ENCODE measurements around the gene PTPRM. TPM values are rescaled to one million over a fixed set of nuclear protein-coding genes. Genes with fewer than 3 reads are reported as not detected.

PTPRM gene
- total RNA-seq, 1 donor from 2014 or later = 10.7 TPM

DNA sequence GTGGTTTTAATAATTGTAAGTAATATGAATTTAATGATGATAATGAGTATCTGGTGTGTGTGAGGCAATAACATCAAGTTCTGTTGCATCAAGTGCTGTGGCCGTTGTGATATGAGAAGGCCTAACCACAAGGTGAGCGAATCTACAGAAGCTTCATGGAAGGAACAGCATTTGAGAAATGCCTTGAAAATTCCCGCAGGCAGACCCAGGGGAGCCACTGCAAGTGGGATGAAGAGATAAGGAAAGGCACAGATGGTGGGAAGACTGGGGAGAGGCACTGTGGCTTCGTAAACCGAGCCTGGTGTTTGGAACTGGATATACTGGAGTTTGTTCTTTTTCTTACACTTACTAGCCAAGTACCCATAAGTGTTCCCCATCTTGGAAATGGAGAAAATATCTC, 357.5 kb downstream of the PTPRM start:
- intact Hi-C loops (cut with micrococcal nuclease) = no loop called here
- peaks cover 10% of the 10 kb centered on the region for H3K9me3 Mint-ChIP-seq
- no peaks in the 10 kb centered on the region for H3K36me3 Mint-ChIP-seq (ENCODE audit: low read depth)

DNA sequence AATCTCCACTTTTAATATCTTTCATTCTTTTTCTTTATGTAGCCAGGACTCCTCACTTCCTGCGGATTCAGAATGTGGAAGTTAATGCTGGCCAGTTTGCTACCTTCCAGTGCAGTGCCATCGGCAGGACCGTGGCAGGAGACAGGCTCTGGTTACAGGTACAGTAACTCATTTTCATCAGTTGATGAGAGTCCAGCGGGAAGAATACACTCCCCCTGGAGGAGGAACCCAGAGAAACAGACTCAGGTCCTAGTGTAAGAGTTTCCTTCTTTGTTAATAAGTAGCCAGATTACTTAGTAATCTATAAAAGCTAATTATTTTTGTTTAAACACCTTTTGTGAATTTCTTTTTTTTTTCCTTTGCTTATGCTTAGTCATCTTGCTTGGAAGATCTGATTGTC, 359.4 kb downstream of the PTPRM start:
- Mint-ChIP-seq H3K27me3 (ENCODE audit: insufficient read depth) (no peaks in the 10 kb centered on the region), H3K27ac (no peak overlapping the region), H3K36me3 (ENCODE audit: low read depth) (no peaks in the 10 kb centered on the region), H3K4me1 (ENCODE audit: low read depth) (no peaks in the 10 kb centered on the region), H3K9me3 (peaks cover 9% of the 10 kb centered on the region), H3K4me3 (no peak overlapping the region)
- intact Hi-C loops (cut with micrococcal nuclease) = no loop called here
- DNase-seq (ENCODE audit: low spot score) = no peak

More for the DNA sequence above, 357.5 kb downstream of the PTPRM start:
- Mint-ChIP-seq H3K4me3 (no peak overlapping the region), H3K27ac (no peak overlapping the region), H3K4me1 (ENCODE audit: low read depth) (no peaks in the 10 kb centered on the region), H3K27me3 (ENCODE audit: insufficient read depth) (no peaks in the 10 kb centered on the region)
- no peak for DNase-seq (ENCODE audit: low spot score)

DNA sequence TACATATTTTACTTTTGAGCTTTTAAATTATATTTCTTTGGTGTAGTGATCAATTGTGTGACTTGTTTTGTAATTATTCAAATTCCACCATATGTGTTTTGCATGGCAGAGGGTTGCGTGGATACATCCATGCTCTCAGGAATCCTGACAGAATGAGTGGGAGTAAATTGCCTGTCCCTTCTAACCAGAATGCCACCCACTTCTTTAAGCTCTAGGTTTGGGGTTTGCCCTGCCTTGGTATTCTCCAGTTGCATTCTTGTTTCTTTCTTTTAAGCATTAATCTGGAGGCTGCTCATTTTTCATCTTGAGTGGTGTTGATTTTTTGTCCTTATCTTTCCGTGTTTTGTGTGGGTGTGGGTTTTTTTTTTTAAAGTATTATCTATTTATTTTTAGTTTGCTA, 360.0 kb downstream of the PTPRM start:
- H3K9me3 Mint-ChIP-seq = peaks cover 4% of the 10 kb centered on the region
- intact Hi-C loops (cut with micrococcal nuclease) = no loop called here
- no peak overlapping the region for H3K27ac Mint-ChIP-seq
- DNase-seq (ENCODE audit: low spot score) = no peak
- no peaks in the 10 kb centered on the region for H3K36me3 Mint-ChIP-seq (ENCODE audit: low read depth)
- no peak overlapping the region for H3K4me3 Mint-ChIP-seq
- no peaks in the 10 kb centered on the region for H3K4me1 Mint-ChIP-seq (ENCODE audit: low read depth)
- H3K27me3 Mint-ChIP-seq (ENCODE audit: insufficient read depth) = no peaks in the 10 kb centered on the region

DNA sequence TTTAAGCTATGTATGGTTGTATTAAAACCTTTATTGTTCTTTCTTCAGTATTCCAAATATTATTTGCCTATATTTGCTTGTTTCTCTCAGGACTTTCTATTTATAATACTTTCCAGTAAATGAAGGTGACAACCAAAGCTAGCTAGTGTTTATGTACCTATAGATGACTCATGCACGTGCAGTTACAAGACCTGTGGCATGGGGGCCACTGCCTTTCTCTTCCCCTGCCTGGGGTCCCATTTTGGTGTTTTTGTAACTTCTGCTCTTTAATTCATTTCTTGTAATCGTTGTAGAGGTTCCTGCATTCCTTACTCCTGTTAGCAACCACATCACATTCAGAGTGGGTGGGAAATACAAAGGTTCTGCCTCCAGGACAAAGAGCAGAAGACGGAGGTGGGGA, 364.6 kb downstream of the PTPRM start:
- no peak for DNase-seq (ENCODE audit: low spot score)
- Mint-ChIP-seq H3K27ac (no peak overlapping the region), H3K9me3 (no peaks in the 10 kb centered on the region), H3K36me3 (ENCODE audit: low read depth) (no peaks in the 10 kb centered on the region), H3K4me1 (ENCODE audit: low read depth) (no peaks in the 10 kb centered on the region), H3K4me3 (no peak overlapping the region), H3K27me3 (ENCODE audit: insufficient read depth) (no peaks in the 10 kb centered on the region)
- intact Hi-C loops (cut with micrococcal nuclease) = no loop called here

DNA sequence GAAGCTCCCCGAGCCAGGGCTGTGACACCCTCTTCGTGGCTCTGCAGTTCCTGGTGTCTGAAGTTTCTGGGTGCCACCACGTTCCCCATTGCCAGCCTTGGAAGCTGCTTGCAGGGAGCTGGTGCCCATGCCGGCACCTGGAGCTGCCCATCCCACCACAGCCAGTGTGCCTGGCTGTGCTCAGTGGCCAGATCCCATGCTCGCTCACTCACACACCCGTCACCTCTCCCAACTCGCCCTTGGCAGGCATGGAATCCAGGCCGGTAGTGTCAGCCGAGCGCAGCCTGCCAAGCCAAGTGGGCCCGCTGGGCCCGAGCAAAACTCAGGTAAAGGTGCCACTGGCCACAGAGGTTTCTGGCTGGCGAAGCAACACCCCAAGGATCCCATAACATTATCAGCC, 370.2 kb downstream of the PTPRM start:
- no peaks in the 10 kb centered on the region for H3K9me3 Mint-ChIP-seq
- intact Hi-C loops (cut with micrococcal nuclease) = no loop called here
- no peak overlapping the region for H3K27ac Mint-ChIP-seq
- no peaks in the 10 kb centered on the region for H3K36me3 Mint-ChIP-seq (ENCODE audit: low read depth)
- H3K27me3 Mint-ChIP-seq (ENCODE audit: insufficient read depth) = no peaks in the 10 kb centered on the region
- H3K4me3 Mint-ChIP-seq = no peak overlapping the region
- DNase-seq (ENCODE audit: low spot score) = no peak
- no peaks in the 10 kb centered on the region for H3K4me1 Mint-ChIP-seq (ENCODE audit: low read depth)

DNA sequence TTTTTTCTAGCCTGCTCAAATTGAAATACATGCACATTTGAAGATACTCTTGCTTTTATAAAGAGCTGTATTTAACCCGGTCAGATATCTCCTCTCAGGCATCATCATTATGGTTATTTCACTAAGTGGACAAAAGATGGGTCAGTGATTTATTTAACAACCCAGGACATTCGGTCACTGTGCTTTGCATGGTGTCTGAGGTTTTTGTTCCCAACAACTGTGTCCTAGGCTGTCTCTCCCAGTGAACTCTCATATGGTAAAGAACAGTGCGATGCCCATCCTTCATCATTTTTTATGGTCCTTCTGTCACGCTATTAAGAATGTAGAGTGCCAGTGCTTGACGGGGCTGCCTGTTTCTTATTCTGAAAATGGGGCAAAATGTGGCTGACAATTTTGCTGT, 372.4 kb downstream of the PTPRM start:
- H3K36me3 Mint-ChIP-seq (ENCODE audit: low read depth) = no peaks in the 10 kb centered on the region
- no peaks in the 10 kb centered on the region for H3K4me1 Mint-ChIP-seq (ENCODE audit: low read depth)
- no peak overlapping the region for H3K4me3 Mint-ChIP-seq
- intact Hi-C loops (cut with micrococcal nuclease) = no loop called here
- H3K9me3 Mint-ChIP-seq = no peaks in the 10 kb centered on the region
- no peaks in the 10 kb centered on the region for H3K27me3 Mint-ChIP-seq (ENCODE audit: insufficient read depth)
- no peak overlapping the region for H3K27ac Mint-ChIP-seq
- DNase-seq (ENCODE audit: low spot score) = no peak

DNA sequence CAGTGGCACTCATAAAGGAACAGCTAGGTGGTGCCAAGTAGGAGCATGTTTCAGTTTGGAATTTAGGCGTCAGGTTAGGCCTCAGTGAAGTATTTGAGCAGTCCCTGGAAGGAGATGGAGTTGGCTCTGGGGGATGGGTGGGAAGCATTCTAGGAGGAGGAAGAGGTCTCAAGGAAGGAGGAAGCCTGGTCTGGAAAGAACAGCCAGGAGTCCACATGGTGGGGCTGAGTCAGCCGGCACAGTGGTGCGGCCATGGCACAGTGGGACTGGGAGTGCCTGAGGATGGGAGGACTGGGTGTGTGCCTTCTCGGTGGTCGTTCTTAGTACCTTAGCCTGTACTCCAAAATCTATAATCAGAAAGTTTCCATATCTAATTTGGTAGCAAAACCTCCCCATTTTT, 373.3 kb downstream of the PTPRM start:
- no peaks in the 10 kb centered on the region for H3K36me3 Mint-ChIP-seq (ENCODE audit: low read depth)
- no peak overlapping the region for H3K27ac Mint-ChIP-seq
- H3K9me3 Mint-ChIP-seq = no peaks in the 10 kb centered on the region
- H3K4me1 Mint-ChIP-seq (ENCODE audit: low read depth) = no peaks in the 10 kb centered on the region
- DNase-seq (ENCODE audit: low spot score) = no peak
- H3K27me3 Mint-ChIP-seq (ENCODE audit: insufficient read depth) = no peaks in the 10 kb centered on the region
- intact Hi-C loops (cut with micrococcal nuclease) = no loop called here
- no peak overlapping the region for H3K4me3 Mint-ChIP-seq

DNA sequence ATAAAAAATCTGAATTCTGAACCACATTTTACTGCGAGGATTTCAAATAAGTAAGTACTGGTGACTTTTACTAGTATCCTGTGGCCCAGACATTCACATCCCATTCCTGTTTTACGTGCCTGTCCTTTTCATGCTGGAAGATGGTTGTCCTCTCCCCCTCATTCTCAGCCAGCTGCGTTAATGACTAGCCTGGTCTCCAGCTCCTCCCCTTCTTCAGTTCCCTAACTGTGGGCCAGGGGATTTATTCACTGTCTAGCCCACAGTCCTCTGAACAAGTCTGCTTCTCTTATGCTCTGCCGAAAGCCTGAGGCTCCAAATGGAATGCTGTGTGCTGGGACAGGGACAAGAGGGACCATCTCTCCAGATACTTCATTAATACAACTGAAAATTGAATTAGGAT, 373.9 kb downstream of the PTPRM start:
- Mint-ChIP-seq H3K4me3 (no peak overlapping the region), H3K4me1 (ENCODE audit: low read depth) (no peaks in the 10 kb centered on the region), H3K27me3 (ENCODE audit: insufficient read depth) (no peaks in the 10 kb centered on the region), H3K36me3 (ENCODE audit: low read depth) (no peaks in the 10 kb centered on the region), H3K27ac (no peak overlapping the region), H3K9me3 (no peaks in the 10 kb centered on the region)
- DNase-seq (ENCODE audit: low spot score) = no peak
- intact Hi-C loops (cut with micrococcal nuclease) = no loop called here

DNA sequence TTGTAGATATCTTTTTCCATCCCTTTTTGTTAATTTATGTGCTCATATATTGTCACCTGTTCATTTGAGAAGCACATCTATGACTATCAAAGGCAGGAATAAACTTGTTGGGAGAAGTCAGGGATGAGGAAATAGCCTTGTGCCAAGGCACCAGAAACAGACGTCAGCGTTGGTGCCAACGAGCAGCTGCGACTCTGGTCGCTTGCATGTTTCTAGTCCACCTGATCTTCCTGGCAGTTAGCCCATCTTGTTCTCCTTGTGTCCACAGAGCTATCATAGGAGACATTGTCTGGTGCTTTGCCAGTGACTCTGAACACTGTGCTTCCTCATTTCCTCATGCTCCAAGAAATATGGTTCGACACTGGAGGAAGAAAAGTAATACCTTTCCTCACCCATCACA, 374.4 kb downstream of the PTPRM start:
- DNase-seq (ENCODE audit: low spot score) = no peak
- Mint-ChIP-seq H3K4me3 (no peak overlapping the region), H3K27me3 (ENCODE audit: insufficient read depth) (no peaks in the 10 kb centered on the region), H3K4me1 (ENCODE audit: low read depth) (no peaks in the 10 kb centered on the region), H3K9me3 (no peaks in the 10 kb centered on the region), H3K36me3 (ENCODE audit: low read depth) (no peaks in the 10 kb centered on the region), H3K27ac (no peak overlapping the region)
- intact Hi-C loops (cut with micrococcal nuclease) = no loop called here

DNA sequence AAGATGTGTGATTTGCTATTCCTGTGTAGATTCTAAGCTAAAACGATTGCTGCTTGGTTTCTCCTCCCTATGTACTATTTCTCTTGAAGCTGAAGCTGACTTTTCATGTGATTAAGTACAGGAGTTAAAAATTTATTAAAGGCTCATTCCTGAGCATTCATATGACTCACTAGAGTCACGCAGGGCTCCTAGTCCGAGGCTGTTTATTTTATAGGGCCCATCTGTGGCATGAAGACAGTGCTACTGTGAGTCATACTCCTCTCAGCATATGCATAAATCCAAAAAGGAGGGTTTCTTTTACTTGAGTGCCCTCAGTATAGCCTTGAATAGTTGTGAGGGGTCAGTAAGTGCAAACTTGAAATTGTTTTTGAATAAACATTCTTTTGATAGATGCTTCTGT, 378.8 kb downstream of the PTPRM start:
- Mint-ChIP-seq H3K27ac (no peak overlapping the region), H3K36me3 (ENCODE audit: low read depth) (no peaks in the 10 kb centered on the region)
- intact Hi-C loops (cut with micrococcal nuclease) = loop anchor here (1.0 kb wide), 1 partner anchor 12 kb away; no protein-coding TSS in a partner anchor

DNA sequence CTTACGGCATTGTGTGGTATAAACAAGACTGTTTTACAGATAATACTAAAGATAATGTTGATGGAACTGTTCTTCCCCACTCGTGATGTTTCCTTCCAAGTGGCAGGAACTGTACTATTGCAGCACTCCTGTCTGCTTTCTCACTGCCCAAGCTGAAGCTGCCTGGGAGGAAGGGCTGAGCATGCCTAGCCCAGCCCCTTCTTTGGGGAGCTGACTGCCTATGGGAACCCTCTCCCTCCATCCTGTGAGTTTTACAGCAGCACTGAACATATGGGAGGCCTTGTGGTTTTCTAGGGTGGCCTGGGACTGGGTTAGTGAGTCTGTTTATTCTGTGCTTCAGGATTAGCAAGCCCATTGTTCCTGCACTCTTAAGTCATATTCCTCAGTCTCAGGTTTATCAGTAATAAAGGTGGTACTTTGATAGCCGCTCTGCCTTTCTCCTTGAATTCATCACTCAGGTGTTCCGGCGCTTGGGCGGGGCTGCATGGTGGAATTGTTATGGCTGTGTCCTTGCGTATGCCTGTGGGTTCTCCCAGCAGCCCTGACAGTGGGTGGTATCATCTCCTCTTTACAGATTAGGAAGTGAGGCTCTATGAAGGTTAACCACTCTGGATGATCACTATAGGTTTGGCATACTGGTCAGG, 379.7 kb downstream of the PTPRM start:
- DNase-seq (ENCODE audit: low spot score) = peak; percentile 7
- intact Hi-C loops (cut with micrococcal nuclease) = loop anchor here (1.0 kb wide), 1 partner anchor 11 kb away; no protein-coding TSS in a partner anchor
- no peaks in the 10 kb centered on the region for H3K9me3 Mint-ChIP-seq
- no peaks in the 10 kb centered on the region for H3K36me3 Mint-ChIP-seq (ENCODE audit: low read depth)
- peaks cover 12% of the 10 kb centered on the region for H3K4me1 Mint-ChIP-seq (ENCODE audit: low read depth)
- peak overlapping the region; percentile 85 for H3K4me3 Mint-ChIP-seq
- H3K27me3 Mint-ChIP-seq (ENCODE audit: insufficient read depth) = no peaks in the 10 kb centered on the region
- peak overlapping the region; percentile 57 for H3K27ac Mint-ChIP-seq

More for the DNA sequence above, 378.8 kb downstream of the PTPRM start:
- Mint-ChIP-seq H3K4me1 (ENCODE audit: low read depth) (peaks cover 11% of the 10 kb centered on the region), H3K4me3 (peak overlapping the region; percentile 85), H3K27me3 (ENCODE audit: insufficient read depth) (no peaks in the 10 kb centered on the region), H3K9me3 (no peaks in the 10 kb centered on the region)
- no peak for DNase-seq (ENCODE audit: low spot score)

DNA sequence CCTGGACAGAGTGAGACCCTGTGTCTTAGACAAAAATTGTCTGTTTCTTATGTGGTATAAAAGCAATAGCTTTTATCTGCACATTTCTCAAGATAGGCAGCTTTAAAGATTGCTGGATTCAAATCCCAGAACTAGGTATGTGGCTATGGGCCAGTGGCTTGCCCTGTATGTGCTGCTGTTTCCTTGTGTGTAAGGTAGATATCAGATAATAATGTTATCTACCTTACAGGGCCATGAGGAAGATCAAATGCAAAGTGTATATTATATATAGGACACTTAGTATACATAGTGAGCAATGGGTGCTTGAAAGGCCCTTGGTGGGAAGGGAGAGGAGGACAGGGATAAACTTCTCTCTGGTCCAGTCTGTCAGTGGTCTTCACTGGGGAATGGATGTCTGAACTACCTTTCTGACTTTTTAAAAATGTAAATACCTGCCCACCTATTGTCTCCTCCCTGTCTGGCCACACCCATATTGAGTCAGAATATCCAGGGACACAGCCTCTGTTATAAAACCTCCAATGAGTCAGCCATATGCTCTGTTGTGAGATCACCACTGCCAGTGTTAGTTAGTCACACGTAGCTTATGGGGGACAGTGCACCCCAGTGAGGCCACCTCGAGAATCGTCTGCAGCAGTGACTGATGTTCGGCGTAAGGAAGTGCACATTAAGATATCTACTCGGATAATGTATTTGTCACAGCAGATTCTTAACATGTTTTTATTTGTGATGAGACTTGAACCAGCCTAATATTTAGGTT, 383.4 kb downstream of the PTPRM start:
- peak overlapping the region; percentile 34 for H3K27ac Mint-ChIP-seq
- H3K9me3 Mint-ChIP-seq = no peaks in the 10 kb centered on the region
- no peaks in the 10 kb centered on the region for H3K27me3 Mint-ChIP-seq (ENCODE audit: insufficient read depth)
- DNase-seq (ENCODE audit: low spot score) = no peak
- H3K36me3 Mint-ChIP-seq (ENCODE audit: low read depth) = no peaks in the 10 kb centered on the region
- no peak overlapping the region for H3K4me3 Mint-ChIP-seq
- peaks cover 28% of the 10 kb centered on the region for H3K4me1 Mint-ChIP-seq (ENCODE audit: low read depth)
- intact Hi-C loops (cut with micrococcal nuclease) = loop anchor here (5.0 to 10.0 kb wide), 5 partner anchors 97 to 1946 kb away; partner anchors contain the start of genes PTPRM and RALBP1

DNA sequence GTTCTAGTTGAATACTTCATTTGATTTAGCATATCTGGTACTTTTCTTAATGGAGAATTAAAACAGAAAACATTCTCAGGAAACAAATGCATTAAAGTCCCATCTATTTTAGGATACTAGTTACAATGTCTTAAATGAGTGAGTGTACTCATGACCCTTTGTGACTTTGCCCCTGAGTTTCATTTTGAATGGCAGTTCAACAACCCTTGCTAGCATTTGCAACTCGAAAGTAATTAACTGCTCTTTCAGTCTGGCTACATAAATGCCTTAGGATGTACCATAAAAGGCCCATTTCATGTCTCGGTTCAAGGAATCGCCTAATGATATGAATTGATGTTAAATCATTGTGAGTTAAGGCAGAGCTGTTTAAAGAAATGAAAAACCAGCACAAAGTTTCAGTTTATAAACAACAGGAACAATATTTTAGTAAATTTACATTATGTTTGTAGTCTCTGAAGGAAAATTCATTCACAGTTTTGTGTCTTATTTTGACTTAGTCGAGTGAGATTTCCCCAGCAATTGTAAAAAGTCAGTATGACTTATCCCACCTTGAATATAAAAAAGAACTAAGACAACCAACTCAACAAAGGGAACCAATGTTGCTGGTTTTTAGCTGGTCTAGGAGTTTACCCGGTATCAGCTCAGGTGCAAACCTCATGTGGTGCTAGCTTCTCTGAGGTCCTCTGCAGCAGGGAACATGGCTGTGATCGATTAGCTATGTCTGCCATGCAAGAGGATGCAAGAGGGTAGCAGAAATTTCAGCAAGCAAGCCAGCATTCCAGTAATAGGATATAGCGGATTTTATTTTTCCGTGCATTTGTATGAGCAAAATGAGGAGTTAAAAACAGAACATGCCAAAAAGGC, 386.2 kb downstream of the PTPRM start:
- Mint-ChIP-seq H3K4me1 (ENCODE audit: low read depth) (peaks cover 38% of the 10 kb centered on the region), H3K36me3 (ENCODE audit: low read depth) (peaks cover 2% of the 10 kb centered on the region), H3K27me3 (ENCODE audit: insufficient read depth) (no peaks in the 10 kb centered on the region), H3K4me3 (no peak overlapping the region), H3K9me3 (no peaks in the 10 kb centered on the region), H3K27ac (peak overlapping the region; percentile 63)
- intact Hi-C loops (cut with micrococcal nuclease) = loop anchor here (5.0 to 10.0 kb wide), 5 partner anchors 94 to 1949 kb away; partner anchors contain the start of genes PTPRM and RALBP1
- DNase-seq (ENCODE audit: low spot score) = no peak

All from activated T-helper 1 cell treated with anti-CD3 and anti-CD28 coated beads, Interleukin-12 subunit alpha, Interleukin-12 subunit beta, Interleukin-2, Interleukin-4 antibody, amounts not matched to agents 30 ng/mL and 10 ng/mL and 1 ng/mL, durations not matched to agents 14 hours and 24 hours and 36 hours (primary cell).